ENCODE data around the gene LEUTX.
"Not testable (repeated sequence)": the region's sequence is repeated elsewhere in the genome, so short reads cannot be mapped to it uniquely, and the experiment has no call there.

LEUTX gene

DNA sequence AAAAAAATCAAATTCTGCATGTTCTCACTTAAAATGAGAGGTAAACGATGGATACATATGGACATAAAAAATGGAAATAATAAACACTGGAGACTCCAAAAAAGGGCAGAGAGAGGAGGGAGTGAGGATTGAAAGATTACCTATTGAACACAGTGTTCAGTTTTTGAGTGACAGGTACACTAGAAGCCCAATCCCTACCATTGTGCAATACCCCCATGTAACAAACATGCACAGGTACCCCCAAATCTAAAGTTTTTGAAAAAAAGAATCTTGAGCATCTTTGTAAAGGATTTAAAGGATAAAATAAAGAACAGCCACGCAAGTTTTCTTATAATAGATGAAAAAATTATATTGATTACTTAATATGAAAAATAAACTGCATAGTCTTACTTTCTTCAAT, 24.1 kb upstream of the LEUTX start:
- no peak overlapping the region for H3K4me3 Mint-ChIP-seq
- H3K27ac Mint-ChIP-seq = no peak overlapping the region
- peaks cover 14% of the 10 kb centered on the region for H3K27me3 Mint-ChIP-seq
- no peaks in the 10 kb centered on the region for H3K9me3 Mint-ChIP-seq (ENCODE audit: low read depth)
- H3K36me3 Mint-ChIP-seq = no peaks in the 10 kb centered on the region
- H3K4me1 Mint-ChIP-seq (ENCODE audit: low read depth) = no peaks in the 10 kb centered on the region

- no peaks in the 10 kb centered on the region for H3K9me3 Mint-ChIP-seq (ENCODE audit: low read depth)
- H3K27me3 Mint-ChIP-seq = peaks cover 14% of the 10 kb centered on the region
- no peaks in the 10 kb centered on the region for H3K4me1 Mint-ChIP-seq (ENCODE audit: low read depth)
- H3K27ac Mint-ChIP-seq = no peak overlapping the region
- H3K4me3 Mint-ChIP-seq = no peak overlapping the region
- no peaks in the 10 kb centered on the region for H3K36me3 Mint-ChIP-seq
Measured at GRCh38 chr19:39754971-39755370, 23.7 kb upstream of the LEUTX start.

DNA sequence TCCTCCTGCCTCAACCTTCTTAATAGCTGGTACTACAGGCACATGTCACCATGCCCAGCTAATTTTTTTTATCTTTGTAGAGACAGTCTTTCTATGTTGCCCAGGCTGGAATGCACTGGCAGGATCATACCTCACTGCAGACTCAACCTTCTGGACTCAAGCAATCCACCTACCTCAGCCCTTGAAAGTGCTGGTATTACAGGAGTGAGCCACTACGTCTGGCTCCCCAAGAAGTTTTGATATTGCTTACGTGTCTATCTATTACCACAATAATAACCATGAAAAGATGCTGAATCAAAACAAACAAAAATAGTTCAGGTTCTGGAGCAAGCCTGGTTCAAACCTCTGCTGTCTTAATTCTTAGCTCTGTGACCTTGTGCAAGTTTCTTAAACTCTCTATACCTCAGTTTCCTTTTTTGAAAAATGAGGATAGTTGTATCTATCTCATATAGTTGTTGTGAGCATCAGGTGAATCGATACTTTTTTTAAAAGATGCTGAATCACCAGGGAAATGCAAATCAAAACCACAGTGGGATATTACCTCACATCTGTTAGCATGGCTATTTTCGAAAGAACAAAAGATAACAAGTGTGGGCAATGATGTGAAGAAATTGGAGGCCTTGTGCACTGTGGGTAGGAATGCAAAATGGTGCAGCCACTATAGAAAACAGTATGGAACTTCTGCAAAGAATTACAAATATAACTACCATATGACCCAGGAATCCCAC, 19.0 kb upstream of the LEUTX start:
- Mint-ChIP-seq H3K9me3 (ENCODE audit: low read depth) (no peaks in the 10 kb centered on the region), H3K36me3 (no peaks in the 10 kb centered on the region), H3K4me1 (ENCODE audit: low read depth) (no peaks in the 10 kb centered on the region), H3K27ac (no peak overlapping the region), H3K4me3 (no peak overlapping the region), H3K27me3 (peaks cover 15% of the 10 kb centered on the region)

DNA sequence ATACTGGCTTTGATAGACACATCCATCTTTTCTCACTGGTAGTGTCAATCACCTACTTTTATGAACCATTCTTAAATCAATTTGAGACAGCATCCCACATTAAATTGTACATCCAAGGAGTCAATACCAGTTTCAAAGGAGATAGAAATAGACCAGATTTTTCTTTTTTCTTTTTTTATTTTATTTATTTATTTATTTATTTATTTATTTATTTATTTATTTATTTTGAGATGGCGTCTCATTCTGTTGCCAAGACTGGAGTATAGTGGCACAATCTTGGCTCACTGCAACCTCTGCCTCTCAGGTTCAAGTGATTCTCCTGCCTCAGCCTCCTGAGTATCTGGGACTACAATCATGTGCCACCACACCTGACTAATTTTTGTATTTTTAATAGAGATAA, 16.8 kb upstream of the LEUTX start:
- not testable (repeated sequence) for H3K9me3 Mint-ChIP-seq (ENCODE audit: low read depth); H3K4me3 Mint-ChIP-seq; H3K4me1 Mint-ChIP-seq (ENCODE audit: low read depth); H3K27ac Mint-ChIP-seq; H3K36me3 Mint-ChIP-seq
- peaks cover 13% of the 10 kb centered on the region for H3K27me3 Mint-ChIP-seq

DNA sequence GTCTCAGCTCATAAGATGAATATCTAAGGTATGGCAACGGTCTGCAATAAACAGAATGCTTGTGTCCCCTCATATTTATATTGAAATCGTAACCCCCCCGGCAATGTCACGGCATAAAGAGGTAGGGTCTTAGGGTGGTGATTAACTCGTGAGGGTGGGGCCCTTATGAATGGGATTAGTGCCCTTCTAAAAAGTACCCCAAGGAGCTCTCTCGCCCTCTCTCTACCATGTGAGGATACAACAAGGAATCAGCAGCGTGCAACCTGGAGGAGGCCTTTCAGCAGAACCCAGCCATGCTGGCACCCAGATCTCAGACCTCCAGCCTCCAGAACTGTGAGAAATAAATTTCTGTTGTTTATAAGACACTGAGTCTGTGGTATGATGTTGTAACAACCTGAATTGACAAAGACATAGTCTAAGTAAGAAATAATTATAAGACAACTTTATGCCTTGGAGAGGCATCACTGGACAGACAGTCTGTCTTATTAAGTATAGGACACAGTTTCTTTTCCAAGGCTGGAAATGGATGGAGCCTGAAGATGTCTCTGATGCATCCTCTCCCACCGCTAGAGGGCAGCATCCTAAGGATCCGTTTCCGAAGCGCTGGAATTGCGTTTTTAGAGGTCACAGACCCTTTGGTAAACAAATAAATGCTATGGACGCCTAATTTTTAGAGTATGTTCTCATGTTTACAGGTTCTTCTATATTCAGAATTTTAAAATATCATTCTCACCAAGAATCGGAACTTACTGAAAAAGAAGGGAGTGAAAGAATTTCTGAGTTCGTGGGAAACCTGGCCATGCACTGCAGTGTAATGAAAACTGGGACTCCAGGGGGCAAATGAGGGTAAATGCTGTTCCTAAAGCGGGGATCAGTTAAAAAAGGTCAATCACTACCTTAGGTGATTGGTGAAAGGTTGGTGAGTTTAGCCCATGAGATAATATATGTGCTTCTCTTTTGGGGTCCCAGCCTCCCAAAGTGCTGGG, 13.3 kb upstream of the LEUTX start:
- H3K9me3 Mint-ChIP-seq (ENCODE audit: low read depth) = no peaks in the 10 kb centered on the region
- H3K4me1 Mint-ChIP-seq (ENCODE audit: low read depth) = no peaks in the 10 kb centered on the region
- H3K4me3 Mint-ChIP-seq = peak overlapping the region; percentile 20
- peaks cover 4% of the 10 kb centered on the region for H3K27me3 Mint-ChIP-seq
- no peak overlapping the region for H3K27ac Mint-ChIP-seq
- no peaks in the 10 kb centered on the region for H3K36me3 Mint-ChIP-seq

DNA sequence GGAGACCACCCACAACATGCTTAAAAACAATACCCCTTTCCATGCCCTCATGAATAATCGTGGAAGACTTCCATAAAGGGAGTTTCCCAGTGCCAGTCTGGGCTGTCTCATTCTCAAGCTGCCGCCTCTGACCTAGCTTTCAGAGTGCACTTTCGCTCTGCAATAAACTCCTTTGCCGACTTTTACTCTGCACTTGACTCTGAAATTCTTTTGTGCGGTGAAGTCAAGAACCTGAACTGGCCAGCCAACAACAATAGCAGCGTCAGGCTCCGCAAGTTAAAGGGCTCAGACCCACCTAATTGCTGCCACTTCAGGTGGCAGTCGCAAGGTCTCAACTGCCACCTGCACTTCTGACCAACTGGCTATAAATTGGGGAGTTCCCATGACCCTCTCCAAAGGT, 10.3 kb upstream of the LEUTX start:
- no peaks in the 10 kb centered on the region for H3K9me3 Mint-ChIP-seq (ENCODE audit: low read depth)
- H3K27me3 Mint-ChIP-seq = peaks cover 2% of the 10 kb centered on the region
- H3K4me3 Mint-ChIP-seq = no peak overlapping the region
- no peak overlapping the region for H3K27ac Mint-ChIP-seq
- H3K4me1 Mint-ChIP-seq (ENCODE audit: low read depth) = no peaks in the 10 kb centered on the region
- no peaks in the 10 kb centered on the region for H3K36me3 Mint-ChIP-seq

DNA sequence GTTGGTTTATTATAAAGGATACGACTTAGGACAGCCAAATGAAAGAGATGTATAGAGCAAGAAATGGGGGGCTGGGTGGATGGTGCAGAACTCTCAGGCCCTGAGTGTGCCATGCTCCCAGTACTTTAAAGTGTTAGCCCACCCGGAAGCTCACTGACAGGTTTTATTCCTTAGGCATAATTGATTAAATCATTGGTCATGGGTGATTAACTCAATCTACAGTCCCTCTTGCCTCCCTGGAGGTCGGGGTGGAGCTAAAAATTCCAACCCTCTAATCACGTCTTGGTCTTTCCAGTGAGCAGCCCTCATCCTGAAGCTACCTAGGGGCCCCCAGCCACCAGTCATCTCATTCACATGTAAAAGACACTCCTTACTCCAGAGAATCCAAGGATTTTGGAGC, 9.9 kb upstream of the LEUTX start:
- Mint-ChIP-seq H3K36me3 (no peaks in the 10 kb centered on the region), H3K27me3 (peaks cover under 1% of the 10 kb centered on the region), H3K27ac (no peak overlapping the region), H3K9me3 (ENCODE audit: low read depth) (no peaks in the 10 kb centered on the region), H3K4me1 (ENCODE audit: low read depth) (no peaks in the 10 kb centered on the region), H3K4me3 (no peak overlapping the region)

DNA sequence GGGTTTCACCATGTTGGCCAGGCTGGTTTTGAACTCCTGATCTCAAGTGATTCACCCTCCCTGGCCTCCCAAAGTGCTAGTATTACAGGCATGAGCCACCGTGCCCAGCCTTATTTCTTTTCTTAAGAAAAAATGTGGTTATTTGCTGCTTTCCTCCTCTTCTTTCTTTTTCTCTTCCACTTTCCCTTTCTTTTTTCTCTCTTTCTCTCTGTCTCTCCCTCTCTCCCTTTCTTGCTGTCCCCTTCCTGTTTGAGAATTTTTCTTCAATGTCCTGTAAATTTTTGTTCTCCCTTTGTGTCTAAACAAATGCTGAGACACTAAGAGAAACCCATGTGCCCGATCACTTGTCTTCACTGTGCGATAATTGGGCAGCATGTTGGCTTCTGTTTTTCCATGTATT, 2.2 kb downstream of the LEUTX start:
- no peak overlapping the region for H3K4me3 Mint-ChIP-seq
- H3K4me1 Mint-ChIP-seq (ENCODE audit: low read depth) = no peaks in the 10 kb centered on the region
- no peaks in the 10 kb centered on the region for H3K36me3 Mint-ChIP-seq
- H3K9me3 Mint-ChIP-seq (ENCODE audit: low read depth) = no peaks in the 10 kb centered on the region
- H3K27me3 Mint-ChIP-seq = peaks cover 22% of the 10 kb centered on the region
- no peak overlapping the region for H3K27ac Mint-ChIP-seq

DNA sequence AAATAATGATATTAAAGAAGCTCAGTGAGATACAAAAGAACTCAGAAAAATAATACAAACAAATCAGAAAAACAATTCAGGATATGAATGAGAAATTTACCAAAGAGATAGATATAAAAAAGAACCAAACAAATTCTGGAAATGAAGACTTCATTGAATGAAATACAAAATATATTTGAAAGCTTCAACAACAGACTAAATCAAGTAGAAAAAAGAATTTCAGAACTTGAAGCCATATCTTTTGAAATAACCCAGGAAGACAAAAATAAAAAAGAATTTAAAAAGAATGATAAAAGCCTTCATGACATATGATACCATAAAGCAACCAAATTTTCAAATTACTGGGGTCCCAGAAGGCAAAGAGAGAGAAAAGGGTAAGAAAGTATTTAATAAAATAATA, 9.6 kb downstream of the LEUTX start:
- Mint-ChIP-seq H3K9me3 (ENCODE audit: low read depth) (peaks cover 10% of the 10 kb centered on the region), H3K36me3 (peaks cover 7% of the 10 kb centered on the region), H3K4me3 (no peak overlapping the region), H3K27ac (no peak overlapping the region), H3K27me3 (peaks cover 20% of the 10 kb centered on the region), H3K4me1 (ENCODE audit: low read depth) (peaks cover 2% of the 10 kb centered on the region)

DNA sequence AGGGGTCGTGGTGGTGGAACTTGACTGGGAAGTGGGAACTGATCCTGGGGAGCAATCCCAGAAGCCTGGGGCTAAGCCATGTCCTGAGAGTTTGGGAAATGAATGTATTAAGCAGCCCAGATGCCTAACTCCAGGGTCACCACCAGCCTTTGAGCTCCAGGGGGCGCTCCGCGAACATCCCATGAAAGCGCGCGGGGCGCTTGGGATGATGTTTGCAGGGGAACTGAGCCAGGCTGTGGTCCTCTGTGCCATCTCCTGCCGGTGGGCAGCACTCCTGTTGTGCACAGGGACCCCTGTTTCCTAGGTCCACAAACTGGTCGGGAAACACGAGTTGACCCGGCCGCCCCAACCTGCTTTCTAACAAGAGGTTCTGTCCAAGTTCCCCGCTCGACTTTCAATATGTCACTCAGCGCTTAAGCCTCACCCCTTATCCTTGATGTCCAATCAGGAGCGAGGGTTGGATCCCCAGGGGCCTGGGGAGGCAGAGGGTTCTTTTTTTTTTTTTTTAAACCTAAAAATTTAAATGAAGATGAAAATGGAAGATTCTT, 14.4 kb downstream of the LEUTX start:
- Mint-ChIP-seq H3K9me3 (ENCODE audit: low read depth) (peaks cover 8% of the 10 kb centered on the region), H3K4me1 (ENCODE audit: low read depth) (peaks cover 2% of the 10 kb centered on the region), H3K36me3 (peaks cover 6% of the 10 kb centered on the region), H3K27ac (no peak overlapping the region), H3K4me3 (peak overlapping the region; percentile 76), H3K27me3 (peaks cover 2% of the 10 kb centered on the region)

DNA sequence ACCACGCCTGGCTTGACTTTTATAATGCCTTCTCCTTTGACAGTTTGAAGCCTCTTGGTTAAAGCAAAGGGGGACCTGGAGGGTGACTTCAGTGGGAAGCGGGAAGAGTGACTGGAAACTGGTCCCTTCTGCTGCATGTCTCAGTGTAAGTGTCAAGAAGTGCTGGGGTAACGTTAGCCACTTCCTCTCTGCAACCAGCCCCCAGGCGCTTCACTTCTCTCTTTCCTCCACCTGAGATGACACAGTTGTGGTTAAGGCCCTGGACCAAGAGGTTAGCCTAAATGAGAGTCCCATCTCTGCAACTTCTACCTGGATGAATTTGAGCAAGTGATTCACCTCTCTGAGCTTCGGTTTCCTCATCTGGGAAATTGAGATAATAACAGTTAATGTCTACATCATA, 16.3 kb downstream of the LEUTX start:
- Mint-ChIP-seq H3K4me3 (no peak overlapping the region), H3K9me3 (ENCODE audit: low read depth) (no peaks in the 10 kb centered on the region), H3K27ac (no peak overlapping the region), H3K27me3 (no peaks in the 10 kb centered on the region), H3K36me3 (no peaks in the 10 kb centered on the region), H3K4me1 (ENCODE audit: low read depth) (peaks cover 2% of the 10 kb centered on the region)

DNA sequence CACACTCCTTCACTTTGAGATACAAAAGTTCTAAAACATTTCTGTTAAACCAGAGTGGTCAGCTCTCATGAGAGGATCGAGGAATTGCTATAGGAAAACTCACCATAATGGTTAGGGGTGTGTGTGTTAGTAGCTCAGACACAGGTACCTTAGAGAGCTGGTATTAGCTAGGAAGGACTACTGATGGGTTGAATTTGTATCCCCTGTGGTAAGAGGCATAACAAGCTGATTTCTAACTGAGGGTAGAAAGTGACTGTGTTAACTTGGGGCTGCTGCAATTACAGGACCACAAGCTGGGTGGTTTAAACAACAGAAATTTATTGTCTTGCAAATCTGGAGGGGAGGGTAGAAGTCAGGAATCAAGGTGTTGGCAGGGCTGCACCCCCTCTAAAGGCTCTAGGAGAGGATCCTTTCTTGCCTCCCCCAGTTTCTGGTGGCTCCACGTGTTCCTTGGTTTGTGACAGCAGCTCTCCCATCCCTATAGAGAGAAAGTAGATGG, 17.4 kb downstream of the LEUTX start:
- H3K27me3 Mint-ChIP-seq = no peaks in the 10 kb centered on the region
- no peaks in the 10 kb centered on the region for H3K36me3 Mint-ChIP-seq
- peaks cover 2% of the 10 kb centered on the region for H3K4me1 Mint-ChIP-seq (ENCODE audit: low read depth)
- no peak overlapping the region for H3K4me3 Mint-ChIP-seq
- H3K9me3 Mint-ChIP-seq (ENCODE audit: low read depth) = no peaks in the 10 kb centered on the region
- H3K27ac Mint-ChIP-seq = no peak overlapping the region

- H3K36me3 Mint-ChIP-seq = no peaks in the 10 kb centered on the region
- H3K4me3 Mint-ChIP-seq = no peak overlapping the region
- no peak overlapping the region for H3K27ac Mint-ChIP-seq
- no peaks in the 10 kb centered on the region for H3K9me3 Mint-ChIP-seq (ENCODE audit: low read depth)
- H3K27me3 Mint-ChIP-seq = no peaks in the 10 kb centered on the region
- peaks cover 2% of the 10 kb centered on the region for H3K4me1 Mint-ChIP-seq (ENCODE audit: low read depth)
Measured at GRCh38 chr19:39797083-39797482, 18.4 kb downstream of the LEUTX start.

- Mint-ChIP-seq H3K36me3 (no peaks in the 10 kb centered on the region), H3K9me3 (ENCODE audit: low read depth) (no peaks in the 10 kb centered on the region), H3K4me3 (no peak overlapping the region), H3K27ac (no peak overlapping the region), H3K4me1 (ENCODE audit: low read depth) (no peaks in the 10 kb centered on the region), H3K27me3 (peaks cover 10% of the 10 kb centered on the region)
Measured at GRCh38 chr19:39802958-39803357, 24.3 kb downstream of the LEUTX start.

DNA sequence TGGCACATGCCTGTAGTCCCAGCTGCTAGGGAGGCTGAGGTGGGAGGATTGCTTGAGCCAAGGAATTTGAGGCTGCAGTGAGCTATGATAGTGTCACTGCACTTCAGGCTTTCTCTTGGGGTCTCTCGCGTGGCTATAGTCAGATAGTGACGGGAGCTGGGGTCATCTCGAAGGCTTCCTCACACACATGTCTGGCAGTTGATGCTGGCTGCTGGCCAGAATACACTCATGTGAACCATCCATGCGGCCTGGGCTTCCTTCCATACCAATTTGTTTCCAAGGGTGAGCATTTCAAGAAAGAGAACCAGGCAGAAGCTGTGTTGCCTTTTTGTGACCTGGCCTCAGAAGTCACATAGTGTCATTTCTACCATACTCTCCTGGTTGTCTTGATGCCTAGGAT, 26.4 kb downstream of the LEUTX start:
- Mint-ChIP-seq H3K4me1 (ENCODE audit: low read depth) (no peaks in the 10 kb centered on the region), H3K27me3 (peaks cover 10% of the 10 kb centered on the region), H3K36me3 (no peaks in the 10 kb centered on the region), H3K27ac (no peak overlapping the region), H3K9me3 (ENCODE audit: low read depth) (no peaks in the 10 kb centered on the region), H3K4me3 (no peak overlapping the region)
